ENCODE results near the gene NAV1. TPM values are rescaled to one million over a fixed set of nuclear protein-coding genes. Genes with fewer than 3 reads are reported as not detected.

The NAV1 gene
- total and polyA plus RNA-seq, 9 of the 15 experiments (the other 6 are each of a cell fraction or from before 2014, with no cell fraction given), result 0.91 to 16.8 (median 3.2) TPM

DNA sequence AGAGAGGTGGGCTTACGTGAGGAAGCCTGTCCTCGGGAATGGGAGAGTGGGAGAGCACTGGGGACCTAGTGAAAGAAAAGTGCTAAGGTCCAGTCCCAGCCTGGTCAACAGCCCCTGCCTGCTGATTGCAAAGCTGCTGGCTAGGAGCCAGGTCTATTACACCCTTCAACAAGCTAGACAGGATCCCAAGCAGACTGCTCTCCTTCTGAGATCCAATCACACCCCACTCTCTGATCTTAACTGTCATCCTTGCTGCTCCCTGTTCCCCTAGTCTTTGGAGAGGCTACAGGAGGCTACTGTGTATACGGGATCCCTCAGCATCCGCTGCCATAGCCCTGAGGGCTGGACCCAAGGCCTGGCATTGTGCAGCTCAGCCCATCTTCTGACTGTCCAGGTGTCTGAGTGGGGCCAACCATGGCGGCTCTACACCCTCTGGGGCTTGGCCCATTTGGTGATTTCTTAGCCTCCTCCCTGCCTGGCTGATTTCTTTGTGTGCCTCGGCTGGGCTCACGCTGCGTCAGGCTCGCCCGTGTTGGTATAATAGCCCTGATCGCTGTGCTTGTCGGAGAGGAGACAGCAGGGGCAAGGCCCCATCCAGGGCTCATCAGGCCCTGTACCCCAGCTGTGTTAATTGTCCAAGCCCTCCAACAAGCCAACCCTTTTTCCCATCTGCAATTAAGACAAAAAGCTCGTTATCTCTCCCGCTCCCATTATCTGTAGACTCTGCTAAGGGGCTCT is 43.9 kb downstream of the NAV1 start (continued):
- TF ChIP-seq KHSRP (IDR thresholded peaks at IDR 0.05), result no peak
- no peak for TF ChIP-seq ATF4 (CRISPR knock-in tag; IDR thresholded peaks at IDR 0.05)
- 0 out of 2 replicates have a peak, but pooled peaks have one; percentile 9 for TF ChIP-seq MYC (IDR thresholded peaks at IDR 0.05; ENCODE audit: low read depth, low read length)
- no peak for TF ChIP-seq MYC (CRISPR knock-in tag; IDR thresholded peaks at IDR 0.05; ENCODE audit: borderline replicate concordance, low read depth)
- TF ChIP-seq, protein P1, sequence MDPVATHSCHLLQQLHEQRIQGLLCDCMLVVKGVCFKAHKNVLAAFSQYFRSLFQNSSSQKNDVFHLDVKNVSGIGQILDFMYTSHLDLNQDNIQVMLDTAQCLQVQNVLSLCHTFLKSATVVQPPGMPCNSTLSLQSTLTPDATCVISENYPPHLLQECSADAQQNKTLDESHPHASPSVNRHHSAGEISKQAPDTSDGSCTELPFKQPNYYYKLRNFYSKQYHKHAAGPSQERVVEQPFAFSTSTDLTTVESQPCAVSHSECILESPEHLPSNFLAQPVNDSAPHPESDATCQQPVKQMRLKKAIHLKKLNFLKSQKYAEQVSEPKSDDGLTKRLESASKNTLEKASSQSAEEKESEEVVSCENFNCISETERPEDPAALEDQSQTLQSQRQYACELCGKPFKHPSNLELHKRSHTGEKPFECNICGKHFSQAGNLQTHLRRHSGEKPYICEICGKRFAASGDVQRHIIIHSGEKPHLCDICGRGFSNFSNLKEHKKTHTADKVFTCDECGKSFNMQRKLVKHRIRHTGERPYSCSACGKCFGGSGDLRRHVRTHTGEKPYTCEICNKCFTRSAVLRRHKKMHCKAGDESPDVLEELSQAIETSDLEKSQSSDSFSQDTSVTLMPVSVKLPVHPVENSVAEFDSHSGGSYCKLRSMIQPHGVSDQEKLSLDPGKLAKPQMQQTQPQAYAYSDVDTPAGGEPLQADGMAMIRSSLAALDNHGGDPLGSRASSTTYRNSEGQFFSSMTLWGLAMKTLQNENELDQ (CRISPR knock-in tag; IDR thresholded peaks at IDR 0.05; ENCODE audit: borderline replicate concordance), result no peak
- TF ChIP-seq, protein P2, sequence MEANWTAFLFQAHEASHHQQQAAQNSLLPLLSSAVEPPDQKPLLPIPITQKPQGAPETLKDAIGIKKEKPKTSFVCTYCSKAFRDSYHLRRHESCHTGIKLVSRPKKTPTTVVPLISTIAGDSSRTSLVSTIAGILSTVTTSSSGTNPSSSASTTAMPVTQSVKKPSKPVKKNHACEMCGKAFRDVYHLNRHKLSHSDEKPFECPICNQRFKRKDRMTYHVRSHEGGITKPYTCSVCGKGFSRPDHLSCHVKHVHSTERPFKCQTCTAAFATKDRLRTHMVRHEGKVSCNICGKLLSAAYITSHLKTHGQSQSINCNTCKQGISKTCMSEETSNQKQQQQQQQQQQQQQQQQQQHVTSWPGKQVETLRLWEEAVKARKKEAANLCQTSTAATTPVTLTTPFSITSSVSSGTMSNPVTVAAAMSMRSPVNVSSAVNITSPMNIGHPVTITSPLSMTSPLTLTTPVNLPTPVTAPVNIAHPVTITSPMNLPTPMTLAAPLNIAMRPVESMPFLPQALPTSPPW (CRISPR knock-in tag; IDR thresholded peaks at IDR 0.05), result no peak
- no peak for TF ChIP-seq RBM34 (IDR thresholded peaks at IDR 0.05; ENCODE audit: borderline replicate concordance, insufficient read depth, low read length)
- no peak for TF ChIP-seq ZNF174 (CRISPR knock-in tag; IDR thresholded peaks at IDR 0.05)
- no peak for TF ChIP-seq RBFOX2 (IDR thresholded peaks at IDR 0.05; ENCODE audit: low read depth, low read length)
- TF ChIP-seq ZNF316 (IDR thresholded peaks at IDR 0.05), result peak; percentile 0; the same call in 1 of the 2 replicates
- TF ChIP-seq ILK (tag; IDR thresholded peaks at IDR 0.05; ENCODE audit: borderline replicate concordance, low read depth), result no peak
- TF ChIP-seq ZNF76 (CRISPR knock-in tag; IDR thresholded peaks at IDR 0.05; ENCODE audit: borderline replicate concordance), result no peak
- TF ChIP-seq MCM5 (IDR thresholded peaks at IDR 0.05; ENCODE audit: low read depth), result no peak
- no peak for TF ChIP-seq ZNF511 (CRISPR knock-in tag; IDR thresholded peaks at IDR 0.05)
- TF ChIP-seq, protein P3, sequence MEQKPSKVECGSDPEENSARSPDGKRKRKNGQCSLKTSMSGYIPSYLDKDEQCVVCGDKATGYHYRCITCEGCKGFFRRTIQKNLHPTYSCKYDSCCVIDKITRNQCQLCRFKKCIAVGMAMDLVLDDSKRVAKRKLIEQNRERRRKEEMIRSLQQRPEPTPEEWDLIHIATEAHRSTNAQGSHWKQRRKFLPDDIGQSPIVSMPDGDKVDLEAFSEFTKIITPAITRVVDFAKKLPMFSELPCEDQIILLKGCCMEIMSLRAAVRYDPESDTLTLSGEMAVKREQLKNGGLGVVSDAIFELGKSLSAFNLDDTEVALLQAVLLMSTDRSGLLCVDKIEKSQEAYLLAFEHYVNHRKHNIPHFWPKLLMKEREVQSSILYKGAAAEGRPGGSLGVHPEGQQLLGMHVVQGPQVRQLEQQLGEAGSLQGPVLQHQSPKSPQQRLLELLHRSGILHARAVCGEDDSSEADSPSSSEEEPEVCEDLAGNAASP (IDR thresholded peaks at IDR 0.05), result no peak
- peak; percentile 23; the same call in 1 of the 2 replicates for TF ChIP-seq ETV5 (CRISPR knock-in tag; IDR thresholded peaks at IDR 0.05; ENCODE audit: low read depth)
- no peak for TF ChIP-seq ZNF583 (CRISPR knock-in tag; IDR thresholded peaks at IDR 0.05)
- no peak for TF ChIP-seq BACH1 (tag; IDR thresholded peaks at IDR 0.05)
- no peak; the same call in 1 of the 2 replicates for TF ChIP-seq TEAD4 (IDR thresholded peaks at IDR 0.05; ENCODE audit: low read length)
- TF ChIP-seq TEAD4 (CRISPR knock-in tag; IDR thresholded peaks at IDR 0.05; ENCODE audit: borderline replicate concordance), result no peak
- peak; percentile 21 for TF ChIP-seq FOSL1 (tag; conservative IDR thresholded peaks at IDR 0.05)
- TF ChIP-seq MTA3 (IDR thresholded peaks at IDR 0.05; ENCODE audit: borderline replicate concordance), result peak; percentile 6; the same call in 1 of the 2 replicates
- TF ChIP-seq HNRNPH1 (optimal IDR thresholded peaks at IDR 0.05; ENCODE audit: low read depth, low read length), result no peak

All from K562 (cell line).